NCI-H146 treated with DMSO at 0.1 percent for 48 hours (cell line): ENCODE data around the gene CRACR2A.
A peak's percentile ranks its signal among the peaks of the same experiment; 100 is the strongest.

Experiments
- DNase-seq: peaks from one replicate; lab custom pipeline; 2025; ENCODE audit not compliant: unreplicated experiment; lab: John Stamatoyannopoulos, UW

CRACR2A gene

GRCh38 chr12:3752096-3752709 is 706 bp downstream of the CRACR2A start:
- DNase-seq: no peak

- DNase-seq: no peak
Measured at GRCh38 chr12:3751151-3752095, 1.5 kb downstream of the CRACR2A start.

- no peak for DNase-seq
Measured at GRCh38 chr12:3750616-3751015, 2.3 kb downstream of the CRACR2A start.

GRCh38 chr12:3748620-3749019 is 4.3 kb downstream of the CRACR2A start:
- DNase-seq: no peak

GRCh38 chr12:3747976-3748619 is 4.8 kb downstream of the CRACR2A start:
- DNase-seq: peak; percentile 31

- no peak for DNase-seq
Measured at GRCh38 chr12:3747543-3747942, 5.4 kb downstream of the CRACR2A start.

GRCh38 chr12:3746758-3747157 is 6.2 kb downstream of the CRACR2A start:
- DNase-seq: no peak

GRCh38 chr12:3745152-3745551 is 7.8 kb downstream of the CRACR2A start:
- no peak for DNase-seq

- DNase-seq: no peak
Measured at GRCh38 chr12:3744229-3744901, 8.5 kb downstream of the CRACR2A start.

- no peak for DNase-seq
Measured at GRCh38 chr12:3743803-3744202, 9.1 kb downstream of the CRACR2A start.

GRCh38 chr12:3741882-3742672 is 10.8 kb downstream of the CRACR2A start:
- DNase-seq: no peak

GRCh38 chr12:3740480-3741231 is 12.3 kb downstream of the CRACR2A start:
- no peak for DNase-seq

- no peak for DNase-seq
Measured at GRCh38 chr12:3735432-3735831, 17.5 kb downstream of the CRACR2A start.

GRCh38 chr12:3732901-3733300 is 20.0 kb downstream of the CRACR2A start:
- peak; percentile 40 for DNase-seq

GRCh38 chr12:3730111-3730510 is 22.8 kb downstream of the CRACR2A start:
- no peak for DNase-seq

GRCh38 chr12:3728686-3729085 is 24.2 kb downstream of the CRACR2A start:
- no peak for DNase-seq

GRCh38 chr12:3727877-3728632 is 24.9 kb downstream of the CRACR2A start:
- no peak for DNase-seq

- no peak for DNase-seq
Measured at GRCh38 chr12:3727354-3727753, 25.6 kb downstream of the CRACR2A start.

GRCh38 chr12:3726456-3726855 is 26.5 kb downstream of the CRACR2A start:
- no peak for DNase-seq
